ENCODE results near the gene IL12RB1. TPM values are rescaled to one million over a fixed set of nuclear protein-coding genes. Genes with fewer than 3 reads are reported as not detected.

Gene IL12RB1
- polyA plus RNA-seq, 1 experiment = 0.10 TPM

DNA sequence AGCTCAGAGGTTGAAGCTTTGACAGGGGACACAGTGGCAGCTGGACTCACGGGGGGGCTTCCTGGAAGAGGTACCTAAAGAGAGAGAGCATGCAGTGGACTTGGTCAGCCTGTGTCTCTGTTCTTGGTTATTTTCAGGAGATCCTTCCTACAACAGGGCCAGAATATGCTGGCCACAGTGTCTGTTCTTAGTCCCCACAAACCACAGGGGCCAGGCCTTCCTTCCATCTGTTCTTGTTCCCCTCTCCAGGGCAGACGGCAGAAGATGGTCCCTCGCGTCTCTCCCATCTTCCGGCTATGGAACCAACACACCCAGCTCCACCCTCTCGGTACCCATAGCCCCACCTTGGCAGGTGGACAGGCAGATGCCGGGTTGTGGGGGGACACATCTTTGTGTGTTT is 35.7 kb upstream of the IL12RB1 start:
- TF ChIP-seq, protein P1, sequence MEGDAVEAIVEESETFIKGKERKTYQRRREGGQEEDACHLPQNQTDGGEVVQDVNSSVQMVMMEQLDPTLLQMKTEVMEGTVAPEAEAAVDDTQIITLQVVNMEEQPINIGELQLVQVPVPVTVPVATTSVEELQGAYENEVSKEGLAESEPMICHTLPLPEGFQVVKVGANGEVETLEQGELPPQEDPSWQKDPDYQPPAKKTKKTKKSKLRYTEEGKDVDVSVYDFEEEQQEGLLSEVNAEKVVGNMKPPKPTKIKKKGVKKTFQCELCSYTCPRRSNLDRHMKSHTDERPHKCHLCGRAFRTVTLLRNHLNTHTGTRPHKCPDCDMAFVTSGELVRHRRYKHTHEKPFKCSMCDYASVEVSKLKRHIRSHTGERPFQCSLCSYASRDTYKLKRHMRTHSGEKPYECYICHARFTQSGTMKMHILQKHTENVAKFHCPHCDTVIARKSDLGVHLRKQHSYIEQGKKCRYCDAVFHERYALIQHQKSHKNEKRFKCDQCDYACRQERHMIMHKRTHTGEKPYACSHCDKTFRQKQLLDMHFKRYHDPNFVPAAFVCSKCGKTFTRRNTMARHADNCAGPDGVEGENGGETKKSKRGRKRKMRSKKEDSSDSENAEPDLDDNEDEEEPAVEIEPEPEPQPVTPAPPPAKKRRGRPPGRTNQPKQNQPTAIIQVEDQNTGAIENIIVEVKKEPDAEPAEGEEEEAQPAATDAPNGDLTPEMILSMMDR (IDR thresholded peaks at IDR 0.05; ENCODE audit: insufficient read depth, low read depth, low read length) = no peak
- H3K36me3 ChIP-seq (ENCODE audit: control insufficient read depth, insufficient read depth, low read length) = peaks cover 12% of the 10 kb centered on the region
- H3K4me3 ChIP-seq (ENCODE audit: low read depth, low read length) = no peak overlapping the region
- ChIA-PET CTCF (interaction anchor here (1.6 kb wide), 1 partner anchor 12 kb away, joined by 4 read pairs; no protein-coding TSS in a partner anchor), POLR2A (no interaction called here)
- no peak for DNase-seq (ENCODE audit: low read depth)
- H3K27me3 ChIP-seq (ENCODE audit: control insufficient read depth, insufficient read depth, low read length) = no peaks in the 10 kb centered on the region

DNA sequence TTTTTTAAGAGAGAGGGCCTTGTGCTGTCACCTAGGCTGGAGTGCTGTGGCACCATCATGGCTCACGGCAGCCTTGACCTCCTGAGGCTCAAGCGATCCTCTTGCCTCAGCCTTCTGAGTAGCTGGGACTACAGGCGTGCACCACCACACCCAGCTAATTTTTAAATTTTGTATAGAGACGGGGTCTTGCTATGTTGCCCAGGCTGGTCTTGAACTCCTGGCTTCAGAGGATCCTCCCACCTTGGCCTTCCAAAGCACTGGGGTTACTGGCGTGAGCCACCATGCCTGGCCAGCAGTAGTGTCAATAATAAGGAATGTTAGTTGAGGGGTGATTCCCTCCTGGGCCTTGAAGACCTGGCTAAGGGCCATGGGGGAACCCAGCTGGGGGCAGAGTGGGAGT is 34.4 kb upstream of the IL12RB1 start:
- POLR2A ChIA-PET = interaction anchor here (0.6 kb wide), 1 partner anchor 74 kb away, joined by 3 read pairs; no protein-coding TSS in a partner anchor
- no peak overlapping the region for H3K4me3 ChIP-seq (ENCODE audit: low read depth, low read length)
- TF ChIP-seq, protein P1 (IDR thresholded peaks at IDR 0.05; ENCODE audit: insufficient read depth, low read depth, low read length) = no peak
- H3K36me3 ChIP-seq (ENCODE audit: control insufficient read depth, insufficient read depth, low read length) = peaks cover 10% of the 10 kb centered on the region
- no peak for DNase-seq (ENCODE audit: low read depth)
- no peaks in the 10 kb centered on the region for H3K27me3 ChIP-seq (ENCODE audit: control insufficient read depth, insufficient read depth, low read length)
- CTCF ChIA-PET = no interaction called here

DNA sequence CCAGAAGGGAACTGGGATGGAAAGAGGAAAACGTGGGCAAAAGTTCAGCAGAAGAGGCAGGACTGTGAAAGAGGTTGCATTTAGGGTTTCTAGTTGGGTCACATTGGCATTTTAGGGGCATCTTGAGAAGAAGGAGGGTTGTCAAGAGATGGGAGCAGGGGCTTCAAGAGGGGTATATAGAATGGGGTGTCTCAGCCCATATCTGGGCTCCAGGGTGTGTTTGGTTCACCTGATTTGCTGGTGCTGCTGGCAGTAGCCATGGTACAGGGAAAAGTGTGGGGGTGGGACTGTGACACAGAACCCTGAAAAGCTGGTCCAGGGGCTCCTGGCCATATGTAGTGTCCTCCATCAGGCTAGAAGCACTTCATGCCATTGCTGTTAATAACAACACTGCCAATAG is 33.4 kb upstream of the IL12RB1 start:
- POLR2A ChIA-PET = interaction anchor here (0.5 kb wide), 1 partner anchor 32 kb away, joined by 4 read pairs; no protein-coding TSS in a partner anchor
- CTCF ChIA-PET = interaction anchor here (2.8 kb wide), 1 partner anchor 41 kb away, joined by 10 read pairs; no protein-coding TSS in a partner anchor
- Histone ChIP-seq H3K36me3 (ENCODE audit: control insufficient read depth, insufficient read depth, low read length) (peaks cover 10% of the 10 kb centered on the region), H3K4me3 (ENCODE audit: low read depth, low read length) (no peak overlapping the region), H3K27me3 (ENCODE audit: control insufficient read depth, insufficient read depth, low read length) (no peaks in the 10 kb centered on the region)
- no peak for DNase-seq (ENCODE audit: low read depth)
- TF ChIP-seq, protein P1 (IDR thresholded peaks at IDR 0.05; ENCODE audit: insufficient read depth, low read depth, low read length) = no peak

DNA sequence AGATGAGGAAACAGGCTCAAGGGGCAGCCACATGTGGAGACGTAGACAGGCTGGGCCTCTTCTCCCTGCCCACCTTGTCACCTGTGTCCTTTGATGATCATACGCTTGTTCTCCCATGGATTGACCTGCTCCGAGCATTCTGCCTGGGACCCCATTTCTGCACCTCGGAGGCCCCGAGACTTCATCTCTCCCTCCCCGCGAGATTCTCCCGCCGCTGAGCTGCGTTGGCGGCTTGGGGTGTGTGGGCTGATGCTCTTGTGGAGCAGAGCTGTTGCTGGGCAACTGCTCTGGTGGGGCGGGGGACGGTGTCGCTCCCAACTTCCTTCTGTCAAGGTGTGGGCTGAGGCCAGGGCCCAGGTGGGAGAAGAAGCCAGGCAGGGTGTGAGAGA is 33.0 kb upstream of the IL12RB1 start:
- ChIA-PET CTCF (interaction anchor here (1.1 to 2.8 kb wide), 2 partner anchors 41 to 213 kb away, joined by 4 to 10 read pairs; no protein-coding TSS in a partner anchor), POLR2A (interaction anchor here (0.5 kb wide), 1 partner anchor 32 kb away, joined by 4 read pairs; no protein-coding TSS in a partner anchor)
- no peaks in the 10 kb centered on the region for H3K27me3 ChIP-seq (ENCODE audit: control insufficient read depth, insufficient read depth, low read length)
- no peak overlapping the region for H3K4me3 ChIP-seq (ENCODE audit: low read depth, low read length)
- TF ChIP-seq, protein P1 (IDR thresholded peaks at IDR 0.05; ENCODE audit: insufficient read depth, low read depth, low read length) = no peak
- DNase-seq (ENCODE audit: low read depth) = no peak
- peaks cover 8% of the 10 kb centered on the region for H3K36me3 ChIP-seq (ENCODE audit: control insufficient read depth, insufficient read depth, low read length)

DNA sequence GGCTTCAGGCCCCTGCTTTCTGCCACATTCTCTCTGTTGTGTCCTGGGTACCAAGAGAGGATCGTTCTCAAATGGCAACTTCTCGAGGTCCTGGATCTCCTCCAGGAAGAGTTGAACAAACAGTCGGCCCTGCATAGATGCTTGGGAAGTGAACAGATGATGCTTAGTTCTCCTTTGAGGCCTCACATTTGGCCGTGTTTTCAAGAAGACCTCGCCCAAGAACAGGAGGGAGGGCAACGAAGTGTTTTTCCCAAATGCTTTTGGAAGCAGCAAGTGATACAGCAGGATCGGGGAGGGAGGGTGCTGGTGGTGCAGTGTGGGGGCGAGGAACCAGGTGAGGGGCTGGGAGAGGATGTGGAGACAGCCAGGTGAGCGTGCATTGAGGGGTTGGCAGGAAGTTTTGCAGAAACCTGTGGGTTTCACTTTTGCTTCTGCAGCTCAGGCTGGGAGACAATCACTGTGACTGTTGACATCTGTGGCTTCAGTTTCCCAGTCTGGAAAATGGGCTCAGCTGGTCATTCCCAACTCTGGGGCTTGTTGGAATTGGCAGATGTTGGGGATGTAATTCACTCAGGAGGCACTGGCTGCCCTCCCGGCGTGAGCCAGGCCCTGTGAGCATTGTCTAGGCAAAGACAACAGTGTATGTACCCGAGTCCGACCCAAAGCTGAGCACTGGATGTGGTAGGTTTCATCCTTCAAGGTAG is 32.4 kb upstream of the IL12RB1 start:
- DNase-seq (ENCODE audit: low read depth) = no peak

More for the DNA sequence above, 32.4 kb upstream of the IL12RB1 start:
- peaks cover 7% of the 10 kb centered on the region for H3K36me3 ChIP-seq (ENCODE audit: control insufficient read depth, insufficient read depth, low read length)
- ChIA-PET POLR2A (no interaction called here), CTCF (interaction anchor here (1.1 to 2.8 kb wide), 2 partner anchors 42 to 213 kb away, joined by 4 to 10 read pairs; no protein-coding TSS in a partner anchor)
- no peaks in the 10 kb centered on the region for H3K27me3 ChIP-seq (ENCODE audit: control insufficient read depth, insufficient read depth, low read length)
- TF ChIP-seq, protein P1 (IDR thresholded peaks at IDR 0.05; ENCODE audit: insufficient read depth, low read depth, low read length) = no peak
- no peak overlapping the region for H3K4me3 ChIP-seq (ENCODE audit: low read depth, low read length)
